Measurements from ENCODE around the gene CD46. TPM values are rescaled to one million over a fixed set of nuclear protein-coding genes. Genes with fewer than 3 reads are reported as not detected.

The CD46 gene
- total RNA-seq, 1 donor from 2014 or later, result 97.3 TPM

- H3K36me3 Mint-ChIP-seq (ENCODE audit: unreplicated experiment), result peaks cover 5% of the 10 kb centered on the region
- H3K27me3 Mint-ChIP-seq (ENCODE audit: unreplicated experiment), result no peaks in the 10 kb centered on the region
- TF ChIP-seq CTCF (IDR thresholded peaks at IDR 0.05), result no peak
- peak overlapping the region; percentile 97 for H3K4me3 Mint-ChIP-seq (ENCODE audit: unreplicated experiment)
- H3K4me1 Mint-ChIP-seq (ENCODE audit: unreplicated experiment), result peaks cover 29% of the 10 kb centered on the region
- no peak for DNase-seq (ENCODE audit: extremely low spot score, unreplicated experiment)
- H3K9me3 Mint-ChIP-seq (ENCODE audit: unreplicated experiment), result no peaks in the 10 kb centered on the region
- no peak overlapping the region for H3K27ac Mint-ChIP-seq (ENCODE audit: unreplicated experiment)
These were observed 1.8 kb downstream of the CD46 start for GRCh38 chr1:207753611-207754010.

GRCh38 chr1:207754011-207754410, 2.2 kb downstream of the CD46 start:
- Mint-ChIP-seq H3K4me3 (ENCODE audit: unreplicated experiment) (peak overlapping the region; percentile 97), H3K4me1 (ENCODE audit: unreplicated experiment) (peaks cover 29% of the 10 kb centered on the region), H3K27ac (ENCODE audit: unreplicated experiment) (no peak overlapping the region), H3K27me3 (ENCODE audit: unreplicated experiment) (no peaks in the 10 kb centered on the region), H3K9me3 (ENCODE audit: unreplicated experiment) (no peaks in the 10 kb centered on the region), H3K36me3 (ENCODE audit: unreplicated experiment) (peaks cover 6% of the 10 kb centered on the region)
- no peak for DNase-seq (ENCODE audit: extremely low spot score, unreplicated experiment)
- TF ChIP-seq CTCF (IDR thresholded peaks at IDR 0.05), result no peak

GRCh38 chr1:207754974-207755700, 3.3 kb downstream of the CD46 start:
- peaks cover 29% of the 10 kb centered on the region for H3K4me1 Mint-ChIP-seq (ENCODE audit: unreplicated experiment)
- H3K4me3 Mint-ChIP-seq (ENCODE audit: unreplicated experiment), result no peak overlapping the region

GRCh38 chr1:207755846-207756693, 4.2 kb downstream of the CD46 start:
- no peak for TF ChIP-seq CTCF (IDR thresholded peaks at IDR 0.05)
- Mint-ChIP-seq H3K27ac (ENCODE audit: unreplicated experiment) (no peak overlapping the region), H3K27me3 (ENCODE audit: unreplicated experiment) (no peaks in the 10 kb centered on the region), H3K4me1 (ENCODE audit: unreplicated experiment) (peaks cover 26% of the 10 kb centered on the region), H3K36me3 (ENCODE audit: unreplicated experiment) (peaks cover 23% of the 10 kb centered on the region), H3K4me3 (ENCODE audit: unreplicated experiment) (no peak overlapping the region), H3K9me3 (ENCODE audit: unreplicated experiment) (no peaks in the 10 kb centered on the region)
- DNase-seq (ENCODE audit: extremely low spot score, unreplicated experiment), result no peak

More at GRCh38 chr1:207754974-207755700, 3.3 kb downstream of the CD46 start:
- no peak overlapping the region for H3K27ac Mint-ChIP-seq (ENCODE audit: unreplicated experiment)
- H3K27me3 Mint-ChIP-seq (ENCODE audit: unreplicated experiment), result no peaks in the 10 kb centered on the region
- no peaks in the 10 kb centered on the region for H3K9me3 Mint-ChIP-seq (ENCODE audit: unreplicated experiment)
- H3K36me3 Mint-ChIP-seq (ENCODE audit: unreplicated experiment), result peaks cover 15% of the 10 kb centered on the region
- DNase-seq (ENCODE audit: extremely low spot score, unreplicated experiment), result no peak
- TF ChIP-seq CTCF (IDR thresholded peaks at IDR 0.05), result no peak

- no peak for TF ChIP-seq CTCF (IDR thresholded peaks at IDR 0.05)
- peak; percentile 77 for DNase-seq (ENCODE audit: extremely low spot score, unreplicated experiment)
- Mint-ChIP-seq H3K4me1 (ENCODE audit: unreplicated experiment) (no peaks in the 10 kb centered on the region), H3K4me3 (ENCODE audit: unreplicated experiment) (no peak overlapping the region), H3K9me3 (ENCODE audit: unreplicated experiment) (no peaks in the 10 kb centered on the region), H3K27me3 (ENCODE audit: unreplicated experiment) (no peaks in the 10 kb centered on the region), H3K36me3 (ENCODE audit: unreplicated experiment) (peaks cover 52% of the 10 kb centered on the region), H3K27ac (ENCODE audit: unreplicated experiment) (no peak overlapping the region)
These were observed 10.8 kb downstream of the CD46 start for GRCh38 chr1:207762622-207763021.
